Esophagus (tissue), 2 donors: ENCODE measurements around the gene KCNJ14. TPM values are rescaled to one million over a fixed set of nuclear protein-coding genes. Genes with fewer than 3 reads are reported as not detected.

Source experiments
- H3K27ac ChIP-seq, 2 donors: one replicate each; pipeline ENCODE4 v1.5.1; 2013; ENCODE audit warnings: low read depth in 2 of 2, mild to moderate bottlenecking in 2 of 2, inconsistent platforms in 1 of 2, low read length in 1 of 2, moderate library complexity in 1 of 2
- H3K27me3 ChIP-seq, 2 donors: one replicate each; pipeline ENCODE4 v1.6.1; 2013; ENCODE audit warnings: low read length in 2 of 2, control low read depth in 1 of 2, mild to moderate bottlenecking in 1 of 2; ENCODE audit not compliant: insufficient read depth in 2 of 2, control insufficient read depth in 1 of 2
- H3K36me3 ChIP-seq, 2 donors: one replicate each; pipeline ENCODE4 v1.6.1; 2013; ENCODE audit warnings: low read length in 1 of 2; ENCODE audit not compliant: control insufficient read depth in 2 of 2, insufficient read depth in 2 of 2
- H3K4me1 ChIP-seq, 2 donors: one replicate each; pipeline ENCODE4 v1.6.1; 2013; ENCODE audit warnings: low read length in 1 of 2; ENCODE audit not compliant: control insufficient read depth in 2 of 2, insufficient read depth in 2 of 2
- H3K4me3 ChIP-seq, 2 donors: one replicate each; pipeline ENCODE4 v1.5.1; 2013; ENCODE audit warnings: low read length in 2 of 2, mild to moderate bottlenecking in 2 of 2, low read depth in 1 of 2, moderate library complexity in 1 of 2
- H3K9me3 ChIP-seq, 2 donors: one replicate each; pipeline ENCODE4 v1.6.1; 2013; ENCODE audit warnings: mild to moderate bottlenecking in 2 of 2, low read depth in 1 of 2, low read length in 1 of 2, moderate library complexity in 1 of 2; ENCODE audit not compliant: control insufficient read depth in 2 of 2, insufficient read depth in 1 of 2
- WGBS, 2 donors: extraction: QIAGEN DNeasy Blood & Tissue Kit; methylation state at CpG; one replicate each; pipeline ENCODE4 v1.1.7; 2013; 5-methylcytosine and 5-hydroxymethylcytosine counted together
- polyA plus RNA-seq, 2 donors: library from polyadenylated mRNA; stranded (reverse); fragments of 200-250 nt; gene quantifications; one replicate each; pipeline ENCODE4 v1.2.3, GENCODE V29; 2013
- donor health status: healthy with polysubstance abuse.
- donor health status: Bipolar disorder and iron deficiency.

The KCNJ14 gene
- polyA plus RNA-seq, 2 donors: 0.54 to 1.0 TPM

DNA sequence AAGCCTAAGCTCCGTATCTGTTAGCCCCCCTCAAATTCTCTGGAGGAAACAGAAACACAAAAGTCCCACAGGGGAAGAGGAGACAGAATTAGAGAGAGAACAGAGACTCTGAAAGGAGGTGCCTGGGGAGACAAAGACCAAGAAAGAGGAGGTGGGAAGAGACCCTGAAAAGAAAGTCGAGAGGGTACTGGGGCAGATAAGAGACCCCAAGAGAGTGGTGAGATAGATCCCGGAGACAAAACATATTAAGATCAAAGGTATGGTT is 10.5 kb upstream of the KCNJ14 start:
- H3K27me3 ChIP-seq: peaks cover 0 to 4% of the 10 kb centered on the region in 2 donors
- no peaks in the 10 kb centered on the region for H3K9me3 ChIP-seq
- WGBS, 2 donors: 32 to 33% methylated on average over 3 of the region's 3 CpGs
- peaks cover 3 to 6% of the 10 kb centered on the region in 2 donors for H3K4me1 ChIP-seq
- H3K4me3 ChIP-seq: no peak overlapping the region
- no peak overlapping the region for H3K27ac ChIP-seq
- H3K36me3 ChIP-seq: peaks cover under 1 to 2% of the 10 kb centered on the region in 2 donors

GRCh38 chr19:48445256-48445605 is 10.1 kb upstream of the KCNJ14 start:
- 6 to 9% methylated on average over 6 of the region's 6 CpGs for WGBS, 2 donors
- peak overlapping the region in 1 of 2 donors; percentile 84 for H3K27ac ChIP-seq
- peak overlapping the region; percentile 84 to 90 for H3K4me3 ChIP-seq
- H3K4me1 ChIP-seq: peaks cover 3 to 6% of the 10 kb centered on the region in 2 donors
- peaks cover 0 to 4% of the 10 kb centered on the region in 2 donors for H3K27me3 ChIP-seq
- no peaks in the 10 kb centered on the region for H3K9me3 ChIP-seq
- H3K36me3 ChIP-seq: peaks cover 4% of the 10 kb centered on the region in 2 donors

GRCh38 chr19:48445606-48446481 is 9.5 kb upstream of the KCNJ14 start, which contains the start of gene GRWD1:
Gene GRWD1 (plus strand): TSS chr19:48445983. CDS start chr19:48446006, 23 bp downstream.
- Histone ChIP-seq H3K4me1 (peaks cover 3 to 6% of the 10 kb centered on the region in 2 donors), H3K27ac (peak within 1 kb of the TSS; percentile 84 to 92), H3K27me3 (peaks cover 0 to 4% of the 10 kb centered on the region in 2 donors), H3K36me3 (peaks cover 8 to 10% of the 10 kb centered on the region in 2 donors), H3K9me3 (no peaks in the 10 kb centered on the region), H3K4me3 (peak within 1 kb of the TSS; percentile 84 to 90)
- 0 to 1% methylated on average over 61 of the region's 61 CpGs for WGBS, 2 donors

GRCh38 chr19:48446579-48446978 is 8.8 kb upstream of the KCNJ14 start:
- Histone ChIP-seq H3K4me1 (peaks cover 3 to 6% of the 10 kb centered on the region in 2 donors), H3K27ac (no peak overlapping the region), H3K27me3 (peaks cover 0 to 4% of the 10 kb centered on the region in 2 donors), H3K4me3 (peak overlapping the region; percentile 84 to 90), H3K9me3 (no peaks in the 10 kb centered on the region), H3K36me3 (peaks cover 8 to 16% of the 10 kb centered on the region in 2 donors)
- WGBS, 2 donors: 71 to 76% methylated on average over 5 to 7 of the region's 7 CpGs

- Histone ChIP-seq H3K4me1 (peaks cover 3 to 6% of the 10 kb centered on the region in 2 donors), H3K9me3 (no peaks in the 10 kb centered on the region), H3K27me3 (no peaks in the 10 kb centered on the region), H3K27ac (no peak overlapping the region), H3K36me3 (peaks cover 9 to 28% of the 10 kb centered on the region in 2 donors), H3K4me3 (no peak overlapping the region)
- WGBS, 2 donors: 92 to 96% methylated on average over 4 of the region's 4 CpGs
Observed at GRCh38 chr19:48448563-48448962, 6.8 kb upstream of the KCNJ14 start.

DNA sequence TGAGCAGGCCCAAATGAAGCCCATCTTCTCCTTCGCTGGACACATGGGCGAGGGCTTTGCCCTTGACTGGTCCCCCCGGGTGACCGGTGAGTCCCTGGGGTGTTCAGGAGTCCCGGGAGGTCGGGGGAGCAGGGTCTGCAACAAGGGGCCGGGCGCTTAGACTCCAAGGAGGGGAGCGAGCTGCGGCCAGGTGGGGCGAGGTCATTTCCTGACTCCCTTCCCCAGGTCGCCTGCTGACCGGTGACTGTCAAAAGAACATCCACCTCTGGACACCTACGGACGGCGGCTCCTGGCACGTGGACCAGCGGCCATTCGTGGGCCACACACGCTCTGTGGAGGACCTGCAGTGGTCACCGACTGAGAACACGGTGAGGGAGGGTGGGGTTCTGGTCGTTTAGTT is 4.9 kb upstream of the KCNJ14 start:
- Histone ChIP-seq H3K36me3 (peaks cover 13 to 36% of the 10 kb centered on the region in 2 donors), H3K4me3 (no peak overlapping the region), H3K27me3 (no peaks in the 10 kb centered on the region), H3K27ac (no peak overlapping the region), H3K4me1 (peaks cover 0 to 3% of the 10 kb centered on the region in 2 donors), H3K9me3 (no peaks in the 10 kb centered on the region)
- 93 to 94% methylated on average over 22 to 23 of the region's 23 CpGs for WGBS, 2 donors

DNA sequence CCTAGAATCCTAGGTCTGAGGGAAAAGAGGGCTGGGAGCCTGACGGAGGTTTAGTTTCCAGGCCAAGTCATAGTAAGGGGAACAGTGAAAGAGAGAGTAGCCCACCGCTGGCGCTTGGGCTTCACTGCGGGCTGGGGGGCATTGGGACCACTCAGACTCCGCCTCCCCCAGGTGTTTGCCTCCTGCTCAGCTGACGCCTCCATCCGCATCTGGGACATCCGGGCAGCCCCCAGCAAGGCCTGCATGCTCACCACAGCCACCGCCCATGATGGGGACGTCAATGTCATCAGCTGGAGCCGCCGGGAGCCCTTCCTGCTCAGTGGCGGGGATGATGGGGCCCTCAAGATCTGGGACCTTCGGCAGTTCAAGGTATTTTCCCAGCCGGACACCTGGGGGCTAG is 4.5 kb upstream of the KCNJ14 start:
- Histone ChIP-seq H3K4me1 (peaks cover 0 to 3% of the 10 kb centered on the region in 2 donors), H3K36me3 (peaks cover 17 to 39% of the 10 kb centered on the region in 2 donors), H3K27ac (no peak overlapping the region), H3K27me3 (no peaks in the 10 kb centered on the region), H3K9me3 (no peaks in the 10 kb centered on the region), H3K4me3 (no peak overlapping the region)
- 94 to 95% methylated on average over 15 of the region's 15 CpGs for WGBS, 2 donors

GRCh38 chr19:48451624-48452023 is 3.8 kb upstream of the KCNJ14 start:
- no peaks in the 10 kb centered on the region for H3K9me3 ChIP-seq
- peaks cover 0 to under 1% of the 10 kb centered on the region in 2 donors for H3K4me1 ChIP-seq
- WGBS, 2 donors: 87 to 88% methylated on average over 12 of the region's 12 CpGs
- H3K36me3 ChIP-seq: peaks cover 17 to 46% of the 10 kb centered on the region in 2 donors
- H3K27me3 ChIP-seq: no peaks in the 10 kb centered on the region
- H3K27ac ChIP-seq: no peak overlapping the region
- H3K4me3 ChIP-seq: no peak overlapping the region

DNA sequence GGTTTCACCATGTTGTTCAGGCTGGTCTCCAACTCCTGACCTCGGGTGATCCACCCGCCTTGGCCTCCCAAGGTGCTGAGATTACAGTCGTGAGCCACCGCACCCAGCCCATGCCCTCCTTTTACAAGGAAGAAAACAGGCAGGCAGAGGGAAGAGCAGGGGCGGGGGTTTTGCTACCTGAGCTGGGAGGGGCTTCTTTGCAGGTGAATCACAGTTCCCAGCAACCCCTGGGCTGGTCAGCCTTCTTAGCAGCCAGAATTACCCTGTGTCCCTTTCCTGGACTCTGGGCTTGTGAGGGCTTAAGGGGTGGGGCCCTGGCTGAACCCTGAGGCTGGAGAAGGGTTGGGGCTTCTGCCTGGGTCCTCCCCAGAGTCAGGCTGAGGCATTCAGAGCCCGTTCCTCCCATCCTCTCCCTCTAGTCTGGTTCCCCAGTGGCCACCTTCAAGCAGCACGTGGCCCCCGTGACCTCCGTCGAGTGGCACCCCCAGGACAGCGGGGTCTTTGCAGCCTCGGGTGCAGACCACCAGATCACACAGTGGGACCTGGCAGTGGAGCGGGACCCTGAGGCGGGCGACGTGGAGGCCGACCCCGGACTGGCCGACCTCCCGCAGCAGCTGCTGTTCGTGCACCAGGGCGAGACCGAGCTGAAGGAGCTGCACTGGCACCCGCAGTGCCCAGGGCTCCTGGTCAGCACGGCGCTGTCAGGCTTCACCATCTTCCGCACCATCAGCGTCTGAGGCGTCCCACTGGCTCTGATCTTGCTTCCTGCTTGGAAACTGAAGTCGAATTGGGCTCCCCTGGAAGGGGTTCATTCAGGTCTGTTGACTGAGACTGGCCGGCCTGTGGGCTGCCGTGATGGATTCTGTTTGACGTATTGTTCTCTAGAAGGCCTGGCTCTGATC is 2.8 kb upstream of the KCNJ14 start:
- Histone ChIP-seq H3K4me1 (no peaks in the 10 kb centered on the region), H3K36me3 (peaks cover 22 to 50% of the 10 kb centered on the region in 2 donors), H3K9me3 (no peaks in the 10 kb centered on the region), H3K4me3 (no peak overlapping the region), H3K27me3 (no peaks in the 10 kb centered on the region), H3K27ac (peak overlapping the region in 1 of 2 donors; percentile 43)
- WGBS, 2 donors: 86 to 89% methylated on average over 33 of the region's 33 CpGs
